H9 (cell line): ENCODE results near the gene SOX13. TPM values are rescaled to one million over a fixed set of nuclear protein-coding genes. Genes with fewer than 3 reads are reported as not detected.

ENCODE experiments used
- DNase-seq: peaks from one replicate; pipeline ENCODE4 v3.0.0-alpha.2; 2017
- H2AFZ ChIP-seq: one replicate; pipeline ENCODE4 v1.6.1; 2013; ENCODE audit warnings: mild to moderate bottlenecking, low read length, control low read depth, moderate library complexity
- H2AK5ac ChIP-seq: 2 replicates; pipeline ENCODE4 v1.6.1; 2013; ENCODE audit warnings: low read length, control low read depth, mixed read lengths; ENCODE audit not compliant: insufficient read length
- H2BK120ac ChIP-seq: one replicate; pipeline ENCODE4 v1.6.1; 2013; ENCODE audit warnings: low read depth, mild to moderate bottlenecking, low read length, control low read depth, inconsistent platforms; ENCODE audit not compliant: poor library complexity, severe bottlenecking
- H2BK12ac ChIP-seq: 2 replicates; pipeline ENCODE4 v1.6.1; 2013; ENCODE audit warnings: low read length, control low read depth, mixed read lengths, low read depth; ENCODE audit not compliant: insufficient read length
- H2BK15ac ChIP-seq: 2 replicates; pipeline ENCODE4 v1.6.1; 2013; ENCODE audit warnings: low read depth, low read length, control low read depth
- H2BK20ac ChIP-seq: one replicate; pipeline ENCODE4 v1.6.1; 2013; ENCODE audit warnings: low read depth, mild to moderate bottlenecking, low read length, control low read depth, inconsistent platforms; ENCODE audit not compliant: poor library complexity, severe bottlenecking
- H2BK5ac ChIP-seq: 2 replicates; pipeline ENCODE4 v1.6.1; 2013; ENCODE audit warnings: low read length, control low read depth, mixed read lengths; ENCODE audit not compliant: insufficient read length
- H3K14ac ChIP-seq: 2 replicates; pipeline ENCODE4 v1.6.1; 2013; ENCODE audit warnings: low read length, control low read depth; ENCODE audit not compliant: insufficient read depth
- H3K18ac ChIP-seq: 2 replicates; pipeline ENCODE4 v1.6.1; 2013; ENCODE audit warnings: low read depth, mild to moderate bottlenecking, mixed read lengths, low read length, control low read depth; ENCODE audit not compliant: insufficient read length
- H3K23ac ChIP-seq: 2 replicates; pipeline ENCODE4 v1.6.1; 2013; ENCODE audit warnings: low read length, control low read depth, mixed read lengths, low read depth; ENCODE audit not compliant: insufficient read length
- H3K23me2 ChIP-seq: 2 replicates; pipeline ENCODE4 v1.6.1; 2013; ENCODE audit warnings: low read depth, mild to moderate bottlenecking, mixed read lengths, low read length, control low read depth; ENCODE audit not compliant: insufficient read length, poor library complexity, severe bottlenecking
- H3K27ac ChIP-seq: 2 replicates; pipeline ENCODE4 v1.5.1; 2013; ENCODE audit warnings: low read length, control low read depth, mixed read lengths, low read depth; ENCODE audit not compliant: insufficient read length
- H3K27me3 ChIP-seq: 2 replicates; pipeline ENCODE4 v1.6.1; 2013; ENCODE audit warnings: low read length, control low read depth, inconsistent platforms; ENCODE audit not compliant: insufficient read depth
- H3K4ac ChIP-seq: 2 replicates; pipeline ENCODE4 v1.6.1; 2013; ENCODE audit warnings: low read depth, mild to moderate bottlenecking, control low read depth, inconsistent platforms, low read length, moderate library complexity
- H3K4me1 ChIP-seq: 2 replicates; pipeline ENCODE4 v1.6.1; 2013; ENCODE audit warnings: low read length, control low read depth, inconsistent platforms; ENCODE audit not compliant: insufficient read depth
- H3K4me2 ChIP-seq: 2 replicates; pipeline ENCODE4 v1.6.1; 2013; ENCODE audit warnings: low read length, control low read depth, mixed read lengths; ENCODE audit not compliant: insufficient read length, insufficient read depth
- H3K56ac ChIP-seq: 2 replicates; pipeline ENCODE4 v1.6.1; 2013; ENCODE audit warnings: low read depth, mild to moderate bottlenecking, mixed read lengths, low read length, control low read depth; ENCODE audit not compliant: insufficient read length
- H3K79me1 ChIP-seq: 2 replicates; pipeline ENCODE4 v1.6.1; 2013; ENCODE audit warnings: low read depth, mild to moderate bottlenecking, moderate library complexity, low read length, control low read depth, inconsistent platforms; ENCODE audit not compliant: insufficient read depth, poor library complexity, severe bottlenecking
- H3K79me2 ChIP-seq: 2 replicates; pipeline ENCODE4 v1.6.1; 2013; ENCODE audit warnings: low read length, control low read depth, inconsistent platforms; ENCODE audit not compliant: insufficient read depth
- H3K9ac ChIP-seq: 2 replicates; pipeline ENCODE4 v1.6.1; 2013; ENCODE audit warnings: low read length, control low read depth, mixed read lengths; ENCODE audit not compliant: insufficient read length; ENCODE audit errors: extremely low read depth
- H3K9me3 ChIP-seq: one replicate; pipeline ENCODE4 v1.6.1; 2013; ENCODE audit warnings: low read depth, low read length, inconsistent platforms; ENCODE audit not compliant: control insufficient read depth
- H3T11ph ChIP-seq: one replicate; pipeline ENCODE4 v1.6.1; 2013; ENCODE audit warnings: mild to moderate bottlenecking, low read length, control low read depth, inconsistent platforms
- H4K20me1 ChIP-seq: one replicate; pipeline ENCODE4 v1.6.1; 2013; ENCODE audit not compliant: control insufficient read depth, insufficient read length, insufficient read depth
- H4K5ac ChIP-seq: 2 replicates; pipeline ENCODE4 v1.6.1; 2013; ENCODE audit warnings: low read depth, mild to moderate bottlenecking, mixed read lengths, low read length, control low read depth; ENCODE audit not compliant: insufficient read length
- H4K8ac ChIP-seq: replicated peaks from 2 replicates; pipeline ENCODE4 v1.6.1; 2013; ENCODE audit warnings: low read length, control low read depth, mixed read lengths, low read depth; ENCODE audit not compliant: insufficient read length
- H4K91ac ChIP-seq: 2 replicates; pipeline ENCODE4 v1.6.1; 2013; ENCODE audit warnings: low read depth, mild to moderate bottlenecking, moderate library complexity, mixed read lengths, low read length, control low read depth; ENCODE audit not compliant: insufficient read length
- H3K27ac Mint-ChIP-seq, 3 experiments: 2 replicates in 2 of 3; 3 replicates in 1 of 3; pipeline ENCODE4 v1.8.0; 2020 to 2021; ENCODE audit warnings: mixed read lengths in 3 of 3, mild to moderate bottlenecking in 1 of 3, moderate library complexity in 1 of 3
- H3K27me3 Mint-ChIP-seq: 2 replicates; pipeline ENCODE4 v1.8.0; 2021; ENCODE audit warnings: low read depth, mild to moderate bottlenecking, moderate library complexity, mixed read lengths
- H3K36me3 Mint-ChIP-seq, 3 experiments: 2 replicates in 2 of 3; 3 replicates in 1 of 3; pipeline ENCODE4 v1.8.0; 2020 to 2021; ENCODE audit warnings: low read depth in 3 of 3, mixed read lengths in 3 of 3; ENCODE audit not compliant: insufficient read depth in 1 of 3
- H3K4me1 Mint-ChIP-seq, 2 experiments: 2 replicates each; pipeline ENCODE4 v1.8.0; 2020; ENCODE audit warnings: mixed read lengths in 2 of 2
- H3K4me3 Mint-ChIP-seq, 2 experiments: 2 replicates in 1 of 2; 3 replicates in 1 of 2; pipeline ENCODE4 v1.8.0; 2020 to 2021; ENCODE audit warnings: mild to moderate bottlenecking in 2 of 2, mixed read lengths in 2 of 2, moderate library complexity in 1 of 2
- H3K9me3 Mint-ChIP-seq, 2 experiments: 2 replicates in 1 of 2; 3 replicates in 1 of 2; pipeline ENCODE4 v1.8.0; 2020; ENCODE audit warnings: mild to moderate bottlenecking in 2 of 2, mixed read lengths in 2 of 2, moderate library complexity in 1 of 2
- CTCF ChIP-seq: fragments of 200-600 bp; sonication (generic); conservative IDR thresholded peaks from 3 replicates; pipeline ENCODE4 v1.8.0; 2021; ENCODE audit warnings: antibody characterized with exemption, mild to moderate bottlenecking
- WGBS: extraction: QIAGEN DNeasy Blood & Tissue Kit; methylation state at CpG from one replicate; pipeline ENCODE4 v1.1.7; 2013; ENCODE audit warnings: missing lambda C conversion rate, low lambda C conversion rate, mixed read lengths; ENCODE audit not compliant: insufficient read length; ENCODE audit errors: extremely low coverage; 5-methylcytosine and 5-hydroxymethylcytosine counted together
- total RNA-seq: library from RNA; stranded (reverse); gene quantifications from 2 replicates; pipeline ENCODE4 v1.2.1, GENCODE V29; 2021

Gene SOX13
- total RNA-seq, 1 experiment from 2014 or later = 120 TPM

- Mint-ChIP-seq H3K9me3 (no peaks in the 10 kb centered on the region), H3K4me3 (peak overlapping the region in 1 of 2 experiments; percentile 58; a peak in 2 of 5 replicates), H3K27me3 (no peaks in the 10 kb centered on the region), H3K27ac (peak overlapping the region; percentile 61 to 87 (median 85); a peak in 6 of 7 replicates), H3K36me3 (peaks cover 2 to 8% (median 6%) of the 10 kb centered on the region in 3 experiments; a peak in 4 of 7 replicates), H3K4me1 (peaks cover 68 to 72% of the 10 kb centered on the region in 2 experiments)
- Histone ChIP-seq H2BK120ac (no peak overlapping the region), H2BK20ac (no peak overlapping the region), H3K79me2 (peaks cover 78% of the 10 kb centered on the region), H3T11ph (no peak overlapping the region), H3K79me1 (peaks cover 6% of the 10 kb centered on the region), H3K14ac (no peak overlapping the region; the same call in 1 of the 2 replicates), H3K18ac (no peak overlapping the region), H3K27me3 (no peaks in the 10 kb centered on the region), H4K5ac (no peak overlapping the region), H2BK5ac (no peak overlapping the region), H4K20me1 (peaks cover 4% of the 10 kb centered on the region), H3K4me2 (no peak overlapping the region), H3K56ac (no peak overlapping the region), H3K4me1 (peaks cover 26% of the 10 kb centered on the region), H2BK12ac (no peak overlapping the region), H2AK5ac (no peak overlapping the region), H3K4ac (no peak overlapping the region), H3K23me2 (no peaks in the 10 kb centered on the region), H3K27ac (no peak overlapping the region), H4K91ac (no peak overlapping the region), H2AFZ (no peak overlapping the region), H3K9me3 (no peaks in the 10 kb centered on the region), H4K8ac (no peak overlapping the region), H2BK15ac (no peak overlapping the region), H3K23ac (no peak overlapping the region), H3K9ac (no peak overlapping the region)
- no CpG with 5 or more reads among the region's 15 CpGs for WGBS
- TF ChIP-seq CTCF = no peak
- DNase-seq = no peak
These were observed 22.1 kb downstream of the SOX13 start for GRCh38 chr1:204094856-204095634.
